GM12878 (cell line): ENCODE results near the gene OR6B3. TPM values are rescaled to one million over a fixed set of nuclear protein-coding genes. Genes with fewer than 3 reads are reported as not detected.

Experiments used
- ATAC-seq: fragments of 200-7000 bp; cut with Tn5 transposase; 3 replicates; pipeline ENCODE4 v1.9.1; 2020; ENCODE audit warnings: mild to moderate bottlenecking, moderate library complexity
- BruUV-seq: library from RNA; stranded (reverse); fragments of 400-500 nt; replicated peaks from 2 replicates; lab custom pipeline; 2021; lab: Mats Ljungman, UMichigan
- CTCF ChIA-PET: fragments of 300-600 bp; sonication (Branson Sonifier 250); formaldehyde crosslinking; extraction: SDS; loops from one replicate; lab custom pipeline; 2021; ENCODE audit warnings: inconsistent platforms; lab: Yijun Ruan, JAX
- POLR2A ChIA-PET: fragments of 350-600 bp; formaldehyde crosslinking; extraction: SDS; loops from one replicate; lab custom pipeline; 2021; ENCODE audit warnings: inconsistent platforms; lab: Charles Lee
- RAD21 ChIA-PET: fragments of 300-600 bp; sonication (Branson Sonifier 250); formaldehyde crosslinking; loops from one replicate; lab custom pipeline; 2023; ENCODE audit warnings: antibody characterized with exemption; ENCODE audit not compliant: unreplicated experiment; lab: Charles Lee
- SMC1A ChIA-PET: fragments of 300-600 bp; sonication (Branson Sonifier 250); formaldehyde crosslinking; loops from one replicate; lab custom pipeline; 2023; ENCODE audit not compliant: unreplicated experiment, uncharacterized antibody; lab: Charles Lee
- DNase-seq: peaks from one replicate; pipeline ENCODE4 v3.0.0-alpha.2; 2011; ENCODE audit warnings: low read depth, low spot score
- FAIRE-seq: peaks from 3 replicates; lab custom pipeline; 2011; peaks lifted over from hg19 to GRCh38; lab: Jason Lieb, UNC
- H2AFZ ChIP-seq: 2 replicates; pipeline ENCODE4 v1.6.0; 2011; ENCODE audit warnings: low read depth, low read length, control low read depth; ENCODE audit not compliant: control insufficient read depth
- H3K27ac ChIP-seq: 2 replicates; pipeline ENCODE4 v1.5.1; 2011; ENCODE audit warnings: control low read depth; ENCODE audit not compliant: control insufficient read depth, insufficient read depth
- H3K27me3 ChIP-seq, 2 experiments: replicated peaks in 1 of 2; 2 replicates each; pipeline versions ENCODE4 v1.6.0 to v1.6.1; 2011; ENCODE audit warnings: low read length in 1 of 2; ENCODE audit not compliant: control insufficient read depth in 2 of 2, insufficient read depth in 2 of 2
- H3K36me3 ChIP-seq, 2 experiments: 2 replicates each; pipeline ENCODE4 v1.5.1; 2011; ENCODE audit warnings: low read length in 1 of 2; ENCODE audit not compliant: control insufficient read depth in 2 of 2, insufficient read depth in 2 of 2
- H3K4me1 ChIP-seq: 2 replicates; pipeline ENCODE4 v1.6.1; 2011; ENCODE audit warnings: mild to moderate bottlenecking, low read length, moderate library complexity, mixed read lengths; ENCODE audit not compliant: control insufficient read depth, insufficient read depth
- H3K4me2 ChIP-seq: 2 replicates; pipeline ENCODE4 v1.6.0; 2011; ENCODE audit warnings: control low read depth; ENCODE audit not compliant: control insufficient read depth, insufficient read depth
- H3K4me3 ChIP-seq: fragments of 200-600 bp; sonication (generic); 2 replicates; pipeline ENCODE4 v1.5.1; 2016
- H3K79me2 ChIP-seq: 2 replicates; pipeline ENCODE4 v1.6.0; 2011; ENCODE audit warnings: low read length; ENCODE audit not compliant: control insufficient read depth, insufficient read depth
- H3K9ac ChIP-seq: 2 replicates; pipeline ENCODE4 v1.8.0; 2011; ENCODE audit warnings: low read length, control low read depth, mixed read lengths; ENCODE audit not compliant: control insufficient read depth, insufficient read depth
- H3K9me3 ChIP-seq: replicated peaks from 3 replicates; pipeline ENCODE4 v1.5.1; 2011; ENCODE audit warnings: mild to moderate bottlenecking, low read length; ENCODE audit not compliant: control insufficient read depth, insufficient read depth
- H4K20me1 ChIP-seq: 2 replicates; pipeline ENCODE4 v1.6.0; 2011; ENCODE audit not compliant: control insufficient read depth, insufficient read depth
- CEBPB ChIP-seq, 2 experiments: fragments of 150-350 bp in 1 of 2; IDR thresholded peaks; 2 replicates each; pipeline ENCODE4 v1.6.1; 2012 to 2014; ENCODE audit warnings: low read depth in 2 of 2, low read length in 2 of 2, borderline replicate concordance in 1 of 2, inconsistent platforms in 1 of 2
- JUNB ChIP-seq: IDR thresholded peaks from 2 replicates; pipeline ENCODE4 v1.6.1; 2016; ENCODE audit warnings: antibody characterized with exemption, mild to moderate bottlenecking
- NFIC ChIP-seq: IDR thresholded peaks from 2 replicates; pipeline ENCODE4 v1.6.1; 2012; ENCODE audit warnings: low read depth, mild to moderate bottlenecking, inconsistent platforms, low read length, moderate library complexity
- POLR2AphosphoS2 ChIP-seq: IDR thresholded peaks from 2 replicates; pipeline ENCODE4 v1.6.1; 2011; ENCODE audit warnings: low read depth, mild to moderate bottlenecking, low read length, improper control_type of control experiment, moderate library complexity
- STAT1 ChIP-seq: fragments of 450-650 bp; conservative IDR thresholded peaks from 2 replicates; pipeline ENCODE4 v1.6.1; 2014; ENCODE audit warnings: antibody characterized with exemption, mild to moderate bottlenecking
- ZNF207 ChIP-seq: fragments of 450-650 bp; IDR thresholded peaks from 2 replicates; pipeline ENCODE4 v1.6.1; 2014; ENCODE audit warnings: antibody characterized with exemption, mild to moderate bottlenecking, borderline replicate concordance
- WGBS: methylation state at CpG from one replicate; pipeline ENCODE4 v1.1.6; 2016; ENCODE audit warnings: low lambda C conversion rate; ENCODE audit not compliant: insufficient replicate concordance, insufficient coverage; ENCODE audit errors: missing lambda C conversion rate; 5-methylcytosine and 5-hydroxymethylcytosine counted together
- in situ Hi-C: fragments of 300-500 bp; cut with MboI; formaldehyde crosslinking; loops from 9 replicates; pipeline ENCODE4 v1.14.3; 2018; ENCODE audit warnings: mixed read lengths
- intact Hi-C: fragments of 100-400 bp; cut with micrococcal nuclease; formaldehyde crosslinking; loops from one replicate; pipeline ENCODE4 v1.14.2; 2022; ENCODE audit not compliant: unreplicated experiment
- polyA plus RNA-seq, 11 experiments: library from polyadenylated mRNA; depleted of rRNA in 4 of 11; unstranded in 6 of 11; stranded (reverse) in 5 of 11; fragments of >200 nt; fragmentation: Nextera tagmentation in 4 of 11; fragmentation: Illumina TruSeq in 1 of 11; extraction: Ambion mirVana in 4 of 11; extraction: Trizol in 1 of 11; gene quantifications; 1 replicate in 1 of 11; 2 replicates in 10 of 11; pipeline versions ENCODE4 v1.2.1 to v1.2.3, GENCODE V29; 2011 to 2016; ENCODE audit warnings: inconsistent platforms in 2 of 11, missing spikeins in 2 of 11, low read depth in 1 of 11
- total RNA-seq, 4 experiments: library from RNA; depleted of rRNA in 3 of 4; stranded (reverse); fragments of >200 nt in 3 of 4; fragmentation: Illumina TruSeq in 1 of 4; extraction: Trizol in 1 of 4; gene quantifications; 2 replicates each; pipeline versions ENCODE4 v1.2.1 to v1.2.3, GENCODE V29; 2013 to 2021

The OR6B3 gene
- total and polyA plus RNA-seq, 10 of the 15 experiments (the other 5 are each of a cell fraction or from before 2014, with no cell fraction given): not detected

DNA sequence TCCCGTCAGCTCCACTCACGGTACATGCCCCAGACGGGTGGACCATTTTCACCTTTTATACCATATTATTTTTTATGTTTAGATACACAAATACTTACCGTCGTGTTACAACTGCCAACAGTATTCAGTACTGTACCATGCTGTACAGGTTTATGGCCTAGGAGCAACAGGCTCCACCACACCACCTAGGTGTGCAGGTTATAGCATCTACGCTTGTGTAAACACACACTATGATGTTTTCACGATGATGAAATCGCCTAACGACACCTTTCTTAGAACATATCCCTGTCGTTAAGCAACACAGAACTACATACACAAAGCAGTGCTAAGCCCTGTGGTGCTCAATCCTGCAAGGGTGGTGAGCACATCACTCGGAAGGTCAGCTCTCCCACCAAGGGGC is 52.6 kb downstream of the OR6B3 start:
- FAIRE-seq (no peak), DNase-seq (no peak), ATAC-seq (no peak)
- CTCF ChIA-PET: interaction anchor here (1.8 kb wide), 1 partner anchor 9 kb away, joined by 11 read pairs; no protein-coding TSS in a partner anchor
- in situ Hi-C loops: no loop called here
- Histone ChIP-seq H3K4me1 (no peaks in the 10 kb centered on the region), H3K4me3 (no peak overlapping the region), H2AFZ (no peak overlapping the region), H3K9ac (no peak overlapping the region), H3K4me2 (no peak overlapping the region), H4K20me1 (no peaks in the 10 kb centered on the region), H3K36me3 (peaks cover 14 to 23% of the 10 kb centered on the region in 2 experiments), H3K27me3 (no peaks in the 10 kb centered on the region), H3K79me2 (no peaks in the 10 kb centered on the region), H3K9me3 (no peaks in the 10 kb centered on the region), H3K27ac (no peak overlapping the region)
- intact Hi-C loops: no loop called here
- POLR2A ChIA-PET: no interaction called here
- WGBS: 98% methylated on average over 11 of the region's 11 CpGs
- SMC1A ChIA-PET: no interaction called here
- BruUV-seq: no TSS peak
- RAD21 ChIA-PET: no interaction called here
- no peak for TF ChIP-seq STAT1
- no peak for TF ChIP-seq POLR2AphosphoS2
- no peak for TF ChIP-seq CEBPB (IDR thresholded peaks at IDR 0.05; ENCODE audit: borderline replicate concordance in 1 of 2, low read depth in 2 of 2, low read length in 2 of 2)
- no peak for TF ChIP-seq NFIC
- no peak for TF ChIP-seq JUNB
- TF ChIP-seq, all 136 proteins: peak for 0

DNA sequence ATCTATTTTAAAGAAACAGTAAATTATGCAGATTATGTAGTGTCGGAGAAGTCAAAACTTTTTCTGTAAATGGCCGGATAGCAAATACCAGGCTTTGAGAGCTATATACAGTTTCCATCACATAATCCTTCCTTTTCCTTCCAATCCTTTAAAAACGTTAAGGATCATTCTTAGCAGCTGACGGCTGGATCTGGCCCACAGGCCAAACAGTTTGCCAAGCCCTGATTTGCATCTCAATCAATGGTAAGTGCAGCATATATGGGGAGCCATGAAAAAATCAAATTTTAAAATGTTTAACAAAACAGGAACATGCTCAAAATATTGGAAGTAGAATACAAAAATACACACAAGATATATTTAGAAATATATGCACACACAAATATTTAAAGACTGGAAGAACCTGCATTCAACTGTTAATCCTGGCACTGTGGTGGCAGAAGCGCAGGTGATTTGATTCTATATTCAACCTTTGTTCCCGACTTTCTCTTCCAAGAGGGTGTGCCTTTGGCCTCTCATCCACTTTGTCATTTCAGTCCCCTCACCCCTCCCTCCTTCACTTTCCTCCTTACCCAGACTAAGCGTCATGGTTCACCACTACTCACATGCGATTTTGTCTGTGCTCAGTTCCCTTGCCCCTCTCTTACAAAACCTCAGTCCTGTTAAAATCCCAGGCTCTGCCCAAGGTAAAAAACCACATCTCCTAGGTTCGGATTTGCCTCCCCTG is 55.5 kb downstream of the OR6B3 start:
- no peaks in the 10 kb centered on the region for H4K20me1 ChIP-seq
- H3K9ac ChIP-seq: no peak overlapping the region
- no peak overlapping the region for H3K27ac ChIP-seq
- no peaks in the 10 kb centered on the region for H3K9me3 ChIP-seq
- no peak for FAIRE-seq
- H3K4me1 ChIP-seq: no peaks in the 10 kb centered on the region
- intact Hi-C loops (loop anchor here (10.0 kb wide), 1 partner anchor 963 kb away; no protein-coding TSS in a partner anchor), in situ Hi-C loops (no loop called here)
- no peak for ATAC-seq
- BruUV-seq: no TSS peak
- no peak for DNase-seq
- ChIA-PET SMC1A (no interaction called here), CTCF (no interaction called here), POLR2A (no interaction called here), RAD21 (no interaction called here)
- no peaks in the 10 kb centered on the region for H3K27me3 ChIP-seq
- no peaks in the 10 kb centered on the region for H3K79me2 ChIP-seq
- no peak overlapping the region for H2AFZ ChIP-seq
- H3K4me2 ChIP-seq: no peak overlapping the region
- H3K4me3 ChIP-seq: no peak overlapping the region
- TF ChIP-seq ZNF207: no peak
- 78% methylated on average over 9 of the region's 9 CpGs for whole genome bisulfite sequencing
- H3K36me3 ChIP-seq: peaks cover 10 to 24% of the 10 kb centered on the region in 2 experiments

Other genes with a start within 250 kb of the OR6B3 start
- gene NDUFA10, start 28.2 kb downstream of the OR6B3 start, total RNA-seq (2014; rRNA removed): 149 and 172 TPM in 2 replicates
- gene NDUFA10, start 28.2 kb downstream of the OR6B3 start, total RNA-seq (2014; rRNA removed; fragmentation: Illumina TruSeq; extraction: Trizol): 104 and 106 TPM in 2 replicates
- 144 and 147 TPM in 2 replicates for gene NDUFA10, start 28.2 kb downstream of the OR6B3 start, total RNA-seq (2021)
- 123 and 160 TPM in 2 replicates for gene NDUFA10, start 28.2 kb downstream of the OR6B3 start, polyA plus RNA-seq (2011; rRNA removed)
- 112 and 116 TPM in 2 replicates for gene NDUFA10, start 28.2 kb downstream of the OR6B3 start, polyA plus RNA-seq (2014; fragmentation: Illumina TruSeq; extraction: Trizol)
- 100 to 1,000 TPM in 1 of 2 experiments, 10 to 100 TPM in 1; 44.1 to 133 TPM for gene NDUFA10, start 28.2 kb downstream of the OR6B3 start, polyA plus RNA-seq (2014; fragmentation: Nextera tagmentation; extraction: Ambion mirVana)
- gene NDUFA10, start 28.2 kb downstream of the OR6B3 start, polyA plus RNA-seq (2014; rRNA removed): 155 and 169 TPM in 2 replicates
- gene NDUFA10, start 28.2 kb downstream of the OR6B3 start, polyA plus RNA-seq (2016; fragmentation: Nextera tagmentation; extraction: Ambion mirVana): 100 to 1,000 TPM; 215 to 216 TPM
- not detected in 2 replicates for gene OR6B2, start 23.1 kb downstream of the OR6B3 start, total RNA-seq (2014; rRNA removed)
- not detected in 2 replicates for gene OR6B2, start 23.1 kb downstream of the OR6B3 start, total RNA-seq (2014; rRNA removed; fragmentation: Illumina TruSeq; extraction: Trizol)
- gene OR6B2, start 23.1 kb downstream of the OR6B3 start, total RNA-seq (2021): not detected in 2 replicates
- not detected in 2 replicates for gene OR6B2, start 23.1 kb downstream of the OR6B3 start, polyA plus RNA-seq (2011; rRNA removed)
- not detected in 2 replicates for gene OR6B2, start 23.1 kb downstream of the OR6B3 start, polyA plus RNA-seq (2014; fragmentation: Illumina TruSeq; extraction: Trizol)
- gene OR6B2, start 23.1 kb downstream of the OR6B3 start, polyA plus RNA-seq (2014; fragmentation: Nextera tagmentation; extraction: Ambion mirVana): not detected
- gene OR6B2, start 23.1 kb downstream of the OR6B3 start, polyA plus RNA-seq (2014; rRNA removed): not detected in 2 replicates
- not detected for gene OR6B2, start 23.1 kb downstream of the OR6B3 start, polyA plus RNA-seq (2016; fragmentation: Nextera tagmentation; extraction: Ambion mirVana)
- gene COPS9, start 82.8 kb upstream of the OR6B3 start, total RNA-seq (2014; rRNA removed): 220 and 228 TPM in 2 replicates
- 116 and 125 TPM in 2 replicates for gene COPS9, start 82.8 kb upstream of the OR6B3 start, total RNA-seq (2014; rRNA removed; fragmentation: Illumina TruSeq; extraction: Trizol)
- 125 and 130 TPM in 2 replicates for gene COPS9, start 82.8 kb upstream of the OR6B3 start, total RNA-seq (2021)
- gene COPS9, start 82.8 kb upstream of the OR6B3 start, polyA plus RNA-seq (2011; rRNA removed): 204 and 206 TPM in 2 replicates
- 34.3 and 80.8 TPM in 2 replicates for gene COPS9, start 82.8 kb upstream of the OR6B3 start, polyA plus RNA-seq (2014; fragmentation: Illumina TruSeq; extraction: Trizol)
- gene COPS9, start 82.8 kb upstream of the OR6B3 start, polyA plus RNA-seq (2014; fragmentation: Nextera tagmentation; extraction: Ambion mirVana): 100 to 1,000 TPM; 124 to 246 TPM
- gene COPS9, start 82.8 kb upstream of the OR6B3 start, polyA plus RNA-seq (2014; rRNA removed): 418 and 419 TPM in 2 replicates
- gene COPS9, start 82.8 kb upstream of the OR6B3 start, polyA plus RNA-seq (2016; fragmentation: Nextera tagmentation; extraction: Ambion mirVana): 100 to 1,000 TPM; 361 to 385 TPM
- not detected in 2 replicates for gene OTOS, start 87.1 kb upstream of the OR6B3 start, total RNA-seq (2014; rRNA removed)
- not detected in 2 replicates for gene OTOS, start 87.1 kb upstream of the OR6B3 start, total RNA-seq (2014; rRNA removed; fragmentation: Illumina TruSeq; extraction: Trizol)
- not detected in 2 replicates for gene OTOS, start 87.1 kb upstream of the OR6B3 start, total RNA-seq (2021)
- not detected in 2 replicates for gene OTOS, start 87.1 kb upstream of the OR6B3 start, polyA plus RNA-seq (2011; rRNA removed)
- gene OTOS, start 87.1 kb upstream of the OR6B3 start, polyA plus RNA-seq (2014; fragmentation: Illumina TruSeq; extraction: Trizol): not detected in 2 replicates
- not detected for gene OTOS, start 87.1 kb upstream of the OR6B3 start, polyA plus RNA-seq (2014; fragmentation: Nextera tagmentation; extraction: Ambion mirVana)
- gene OTOS, start 87.1 kb upstream of the OR6B3 start, polyA plus RNA-seq (2014; rRNA removed): not detected in 2 replicates
- not detected for gene OTOS, start 87.1 kb upstream of the OR6B3 start, polyA plus RNA-seq (2016; fragmentation: Nextera tagmentation; extraction: Ambion mirVana)